IPS-20b (cell line): ENCODE data around the gene TRABD.
"Not testable (repeated sequence)": the region's sequence is repeated elsewhere in the genome, so short reads cannot be mapped to it uniquely, and the experiment has no call there.

Experiments
- H3K27ac ChIP-seq: one replicate; pipeline ENCODE4 v1.5.1; 2013; ENCODE audit warnings: low read length
- H3K27me3 ChIP-seq: 2 replicates; pipeline ENCODE4 v1.6.1; 2013; ENCODE audit warnings: mild to moderate bottlenecking, low read length, inconsistent platforms; ENCODE audit not compliant: insufficient read depth
- H3K36me3 ChIP-seq: 2 replicates; pipeline ENCODE4 v1.6.1; 2013; ENCODE audit warnings: low read depth, mild to moderate bottlenecking, inconsistent platforms, low read length, moderate library complexity; ENCODE audit not compliant: insufficient read depth
- H3K4me1 ChIP-seq: 2 replicates; pipeline ENCODE4 v1.6.1; 2013; ENCODE audit warnings: mild to moderate bottlenecking, control low read depth, inconsistent platforms, low read length, moderate library complexity; ENCODE audit not compliant: insufficient read depth
- H3K4me3 ChIP-seq: 2 replicates; pipeline ENCODE4 v1.5.1; 2013; ENCODE audit warnings: mild to moderate bottlenecking, low read length, inconsistent platforms
- H3K9ac ChIP-seq: 2 replicates; pipeline ENCODE4 v1.6.1; 2013; ENCODE audit warnings: low read depth, mild to moderate bottlenecking, inconsistent platforms, low read length, moderate library complexity
- H3K9me3 ChIP-seq: 2 replicates; pipeline ENCODE4 v1.6.1; 2013; ENCODE audit warnings: mild to moderate bottlenecking, low read depth, low read length, inconsistent platforms; ENCODE audit not compliant: insufficient read depth

The TRABD gene

GRCh38 chr22:50145721-50146438 is 39.8 kb upstream of the TRABD start:
- no peak overlapping the region for H3K27ac ChIP-seq
- H3K4me1 ChIP-seq: no peaks in the 10 kb centered on the region
- peaks cover 16% of the 10 kb centered on the region; the same call in 1 of the 2 replicates for H3K27me3 ChIP-seq
- no peak overlapping the region for H3K4me3 ChIP-seq
- no peaks in the 10 kb centered on the region for H3K36me3 ChIP-seq
- H3K9me3 ChIP-seq: no peaks in the 10 kb centered on the region
- no peak overlapping the region for H3K9ac ChIP-seq

- Histone ChIP-seq H3K4me1 (no peaks in the 10 kb centered on the region), H3K4me3 (peak overlapping the region; percentile 48; the same call in 1 of the 2 replicates)
Measured at GRCh38 chr22:50146439-50147238, 39.1 kb upstream of the TRABD start.

GRCh38 chr22:50147258-50148165 is 38.2 kb upstream of the TRABD start:
- not testable (repeated sequence) for H3K9ac ChIP-seq, H3K4me3 ChIP-seq, H3K9me3 ChIP-seq, H3K4me1 ChIP-seq, H3K36me3 ChIP-seq, H3K27ac ChIP-seq
- peaks cover 16% of the 10 kb centered on the region; the same call in 1 of the 2 replicates for H3K27me3 ChIP-seq

More at GRCh38 chr22:50146439-50147238, 39.1 kb upstream of the TRABD start:
- no peaks in the 10 kb centered on the region for H3K9me3 ChIP-seq
- no peaks in the 10 kb centered on the region for H3K36me3 ChIP-seq
- H3K27me3 ChIP-seq: peaks cover 16% of the 10 kb centered on the region; the same call in 1 of the 2 replicates
- no peak overlapping the region for H3K27ac ChIP-seq
- H3K9ac ChIP-seq: no peak overlapping the region

DNA sequence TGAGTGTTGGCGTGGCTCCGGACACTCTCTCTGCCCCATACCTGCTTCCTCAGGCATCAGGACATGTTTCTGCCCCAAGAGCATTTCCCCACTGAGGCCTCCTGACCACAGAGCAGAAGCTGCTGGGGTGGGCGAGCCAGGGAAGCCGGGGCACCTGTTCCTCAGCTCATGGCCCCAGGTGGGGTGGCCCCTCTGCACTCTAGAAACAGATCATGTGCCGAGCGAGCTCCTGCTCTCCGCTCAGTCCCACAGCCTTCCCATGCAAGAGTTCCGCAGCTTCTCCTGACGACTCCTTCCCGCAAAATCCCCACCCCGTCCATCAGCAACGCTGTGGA is 37.6 kb upstream of the TRABD start:
- no peak overlapping the region for H3K4me3 ChIP-seq
- H3K9ac ChIP-seq: no peak overlapping the region
- no peaks in the 10 kb centered on the region for H3K9me3 ChIP-seq
- H3K4me1 ChIP-seq: no peaks in the 10 kb centered on the region
- H3K27ac ChIP-seq: no peak overlapping the region
- H3K36me3 ChIP-seq: no peaks in the 10 kb centered on the region
- peaks cover 16% of the 10 kb centered on the region; the same call in 1 of the 2 replicates for H3K27me3 ChIP-seq

DNA sequence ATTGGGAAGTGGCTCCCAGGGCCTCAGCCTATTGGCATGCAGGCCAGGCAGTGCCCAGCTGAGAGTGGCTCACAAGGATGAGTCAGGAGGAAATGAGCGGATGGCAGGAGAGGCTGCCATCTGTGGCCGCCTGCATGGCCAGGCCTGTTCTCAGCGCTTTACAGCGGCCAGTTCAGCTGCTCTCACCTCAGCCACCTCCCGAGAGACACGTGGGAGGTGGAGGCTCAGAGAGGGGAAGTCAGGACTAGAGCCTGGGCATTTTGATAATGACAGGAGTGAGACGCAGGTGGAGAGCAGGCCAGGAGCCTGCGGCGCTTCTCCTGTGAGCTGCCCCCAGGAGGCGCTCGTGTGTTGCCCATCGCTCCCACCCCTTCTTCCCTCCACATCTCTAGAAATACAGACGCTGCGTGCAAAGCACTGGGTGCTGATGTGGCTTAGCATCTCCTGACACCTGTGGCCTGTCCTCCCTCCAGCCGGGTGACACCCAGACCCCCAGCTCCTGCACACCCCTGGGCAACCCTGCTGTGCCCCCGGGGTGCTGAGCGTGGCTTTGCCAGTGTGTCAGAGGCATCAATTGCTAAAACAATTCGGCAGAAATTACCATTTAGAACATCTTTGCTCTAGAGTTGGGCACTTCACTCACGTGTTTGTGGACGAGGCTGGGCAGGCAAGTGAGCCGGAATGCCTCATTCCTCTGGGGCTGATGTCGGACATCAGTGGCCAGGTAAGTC is 36.6 kb upstream of the TRABD start:
- no peak overlapping the region for H3K4me3 ChIP-seq
- no peak overlapping the region for H3K9ac ChIP-seq
- no peaks in the 10 kb centered on the region for H3K4me1 ChIP-seq
- no peaks in the 10 kb centered on the region for H3K9me3 ChIP-seq
- no peak overlapping the region for H3K27ac ChIP-seq
- H3K36me3 ChIP-seq: no peaks in the 10 kb centered on the region
- peaks cover 11% of the 10 kb centered on the region; the same call in 1 of the 2 replicates for H3K27me3 ChIP-seq

GRCh38 chr22:50150161-50151129 is 35.3 kb upstream of the TRABD start:
- Histone ChIP-seq H3K36me3 (no peaks in the 10 kb centered on the region), H3K27me3 (peaks cover 11% of the 10 kb centered on the region; the same call in 1 of the 2 replicates), H3K4me3 (no peak overlapping the region), H3K9ac (no peak overlapping the region), H3K9me3 (no peaks in the 10 kb centered on the region), H3K27ac (no peak overlapping the region), H3K4me1 (no peaks in the 10 kb centered on the region)

- H3K4me1 ChIP-seq: no peaks in the 10 kb centered on the region
- H3K27me3 ChIP-seq: peaks cover 12% of the 10 kb centered on the region
- no peaks in the 10 kb centered on the region for H3K9me3 ChIP-seq
- H3K9ac ChIP-seq: no peak overlapping the region
- no peak overlapping the region for H3K27ac ChIP-seq
- H3K4me3 ChIP-seq: no peak overlapping the region
- no peaks in the 10 kb centered on the region for H3K36me3 ChIP-seq
Measured at GRCh38 chr22:50151571-50152537, 33.9 kb upstream of the TRABD start.

DNA sequence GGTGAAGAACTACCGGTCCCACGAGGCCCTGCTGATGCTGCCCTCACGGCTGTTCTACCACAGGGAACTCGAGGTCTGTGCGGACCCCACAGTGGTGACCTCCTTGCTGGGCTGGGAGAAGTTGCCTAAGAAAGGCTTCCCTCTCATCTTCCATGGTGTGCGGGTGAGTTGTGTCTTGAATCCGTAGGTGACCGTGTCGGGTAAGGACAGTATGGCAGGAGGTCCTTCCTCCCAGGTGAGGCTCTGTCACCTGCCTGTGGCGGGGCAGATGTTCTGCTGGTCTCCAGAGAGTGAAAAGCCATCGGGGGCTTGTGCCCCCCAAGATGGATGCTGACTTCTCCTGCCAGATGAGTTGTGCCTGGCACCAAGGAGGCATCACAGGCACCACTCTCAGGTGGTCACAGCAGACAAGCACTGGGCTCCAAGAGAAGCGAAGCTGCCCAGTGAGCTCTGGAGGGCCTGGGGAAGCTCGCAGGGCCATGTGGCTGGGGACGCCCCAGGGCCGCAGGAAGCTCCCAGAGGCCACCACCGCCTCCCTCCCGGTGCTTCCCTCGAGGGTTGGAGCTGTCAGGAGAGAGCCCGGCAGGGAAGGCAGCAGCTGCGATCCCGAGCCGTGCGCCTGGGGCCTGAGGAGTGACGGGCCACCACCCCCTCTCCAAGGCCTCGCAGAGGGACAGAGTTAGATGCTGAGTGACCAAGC is 32.5 kb upstream of the TRABD start:
- peaks cover 20% of the 10 kb centered on the region for H3K27me3 ChIP-seq
- H3K9ac ChIP-seq: no peak overlapping the region
- H3K4me1 ChIP-seq: no peaks in the 10 kb centered on the region
- H3K9me3 ChIP-seq: no peaks in the 10 kb centered on the region
- H3K36me3 ChIP-seq: no peaks in the 10 kb centered on the region
- H3K27ac ChIP-seq: no peak overlapping the region
- no peak overlapping the region for H3K4me3 ChIP-seq

DNA sequence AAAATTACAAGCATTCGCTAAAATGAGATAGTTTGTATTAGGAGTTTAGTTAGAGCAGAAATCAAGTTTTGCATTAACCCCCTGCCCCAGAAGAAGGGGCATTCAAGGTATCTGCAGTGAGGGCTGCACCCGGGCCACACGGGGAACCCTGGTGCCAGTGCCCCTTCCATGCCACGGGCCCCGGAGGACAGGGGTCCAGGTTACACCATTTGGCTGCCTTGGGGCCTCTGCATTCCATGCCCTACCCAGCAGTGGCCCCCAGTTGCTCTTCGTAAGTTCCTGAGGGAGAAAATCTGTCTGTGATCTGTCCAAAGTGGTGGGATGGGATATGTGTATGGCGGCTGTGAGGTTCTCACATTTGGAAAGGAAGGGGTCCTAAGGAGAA is 32.0 kb upstream of the TRABD start:
- Histone ChIP-seq H3K36me3 (no peaks in the 10 kb centered on the region), H3K27ac (no peak overlapping the region), H3K4me3 (no peak overlapping the region), H3K9ac (no peak overlapping the region), H3K9me3 (no peaks in the 10 kb centered on the region), H3K27me3 (peaks cover 20% of the 10 kb centered on the region), H3K4me1 (no peaks in the 10 kb centered on the region)
